HG02798 (cell line): ENCODE measurements around the gene PLD3.
A peak's percentile ranks its signal among the peaks of the same experiment; 100 is the strongest.
"Not testable (repeated sequence)": the region's sequence is repeated elsewhere in the genome, so short reads cannot be mapped to it uniquely, and the experiment has no call there.

Experiments
- ATAC-seq: cut with Tn5 transposase; IDR thresholded peaks from one replicate; pipeline ENCODE4 v1.9.1; 2021; ENCODE audit warnings: mild to moderate bottlenecking; ENCODE audit not compliant: unreplicated experiment, poor library complexity

Gene PLD3

DNA sequence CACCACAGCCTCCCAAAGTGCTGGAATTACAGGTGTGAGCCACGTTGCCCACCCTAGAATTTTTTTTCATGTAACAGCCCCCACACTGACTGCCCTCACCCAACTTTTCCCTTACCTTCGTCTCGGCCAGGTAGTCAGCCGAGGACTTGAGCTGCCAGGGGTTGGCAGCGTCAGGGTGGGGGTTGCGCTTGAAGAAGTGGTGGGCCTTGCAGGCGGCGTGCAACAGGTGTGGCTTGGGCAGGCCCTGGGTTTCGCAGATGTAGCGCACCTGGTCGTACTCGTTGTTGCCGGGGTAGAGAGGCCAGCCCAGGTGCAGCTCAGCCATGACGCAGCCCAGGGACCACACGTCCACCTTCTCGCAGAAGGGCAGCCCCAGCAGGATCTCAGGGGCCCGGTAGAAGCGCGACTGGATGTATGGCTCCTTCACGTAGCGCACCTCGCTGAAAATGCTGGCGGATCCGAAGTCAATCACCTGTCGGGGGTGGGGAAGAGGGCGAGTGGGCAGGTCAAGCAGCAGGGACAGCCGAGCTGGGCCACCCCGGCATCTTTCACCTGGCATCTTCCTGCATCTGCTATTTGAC is 35.3 kb downstream of the PLD3 start:
- ATAC-seq, result no peak

DNA sequence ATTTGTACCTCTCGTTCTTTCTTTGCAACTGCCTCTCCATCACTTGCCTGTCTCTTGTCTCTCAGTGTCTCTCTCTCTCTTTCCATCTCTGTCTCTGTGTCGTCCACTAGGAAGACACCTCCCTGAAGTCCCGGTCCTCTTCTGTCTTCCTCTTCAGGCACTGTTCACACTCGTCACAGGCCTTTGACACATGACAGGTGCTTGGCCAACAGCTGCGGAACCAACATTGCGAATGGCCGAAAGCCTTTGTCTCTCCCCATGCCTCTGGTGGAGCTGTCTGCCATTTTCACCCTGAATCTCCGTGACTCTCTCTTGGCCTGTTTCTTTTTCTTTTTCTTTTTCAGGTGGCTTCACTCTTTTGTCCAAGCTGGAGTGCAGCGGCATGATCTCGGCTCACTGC is 38.7 kb downstream of the PLD3 start:
- ATAC-seq, result no peak

DNA sequence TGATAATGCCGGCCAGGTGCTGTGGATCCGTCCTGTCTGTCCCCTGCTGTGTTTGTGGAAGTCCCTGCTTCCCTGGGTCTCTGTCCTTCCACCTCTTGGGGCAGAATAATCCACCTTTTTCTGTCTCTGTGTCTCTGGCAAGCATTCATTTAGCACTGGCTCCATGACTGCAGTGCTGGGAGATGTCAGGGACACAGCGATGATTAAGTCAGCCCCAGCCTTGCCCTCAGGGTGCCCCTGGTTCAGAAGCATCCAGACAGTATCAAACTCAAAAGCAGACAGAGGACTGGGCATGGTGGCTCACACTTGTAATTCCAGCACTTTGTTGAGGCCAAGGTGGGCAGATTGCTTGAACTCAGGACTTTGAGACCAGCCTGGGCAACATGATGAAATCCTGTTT is 40.0 kb downstream of the PLD3 start:
- ATAC-seq, result no peak

DNA sequence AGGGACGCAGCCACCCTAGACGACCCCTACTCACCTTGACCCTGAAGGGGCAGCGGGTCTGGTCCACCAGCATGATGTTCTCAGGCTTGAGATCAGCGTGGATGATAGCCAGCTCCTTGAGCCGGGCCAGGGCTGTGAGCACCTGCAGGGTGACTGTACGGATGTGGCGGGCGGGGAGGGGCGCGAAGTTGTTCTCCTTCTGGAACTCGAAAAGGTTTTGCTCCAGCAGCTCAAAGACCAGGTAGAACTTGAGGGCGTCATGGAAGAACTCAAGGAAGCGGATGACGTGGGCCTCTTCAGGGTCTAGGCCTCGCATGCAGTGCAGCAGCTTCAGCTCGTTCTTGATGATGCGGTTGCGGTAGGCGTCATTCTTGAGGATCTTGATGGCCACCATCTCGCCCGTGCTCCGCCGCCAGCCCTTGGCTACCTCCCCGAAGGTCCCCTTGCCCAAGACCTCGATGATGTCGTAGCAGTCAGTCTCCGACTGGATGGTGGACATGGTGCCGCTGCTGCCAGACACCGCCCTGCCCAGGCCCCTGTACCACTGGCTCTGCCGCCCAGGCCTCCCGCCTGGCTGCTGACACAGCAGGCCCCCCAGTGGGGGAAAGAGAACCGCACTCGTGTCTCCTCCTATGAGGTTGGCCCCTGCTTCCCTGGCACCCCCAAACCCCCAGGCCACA is 41.0 kb downstream of the PLD3 start:
- no peak for ATAC-seq

DNA sequence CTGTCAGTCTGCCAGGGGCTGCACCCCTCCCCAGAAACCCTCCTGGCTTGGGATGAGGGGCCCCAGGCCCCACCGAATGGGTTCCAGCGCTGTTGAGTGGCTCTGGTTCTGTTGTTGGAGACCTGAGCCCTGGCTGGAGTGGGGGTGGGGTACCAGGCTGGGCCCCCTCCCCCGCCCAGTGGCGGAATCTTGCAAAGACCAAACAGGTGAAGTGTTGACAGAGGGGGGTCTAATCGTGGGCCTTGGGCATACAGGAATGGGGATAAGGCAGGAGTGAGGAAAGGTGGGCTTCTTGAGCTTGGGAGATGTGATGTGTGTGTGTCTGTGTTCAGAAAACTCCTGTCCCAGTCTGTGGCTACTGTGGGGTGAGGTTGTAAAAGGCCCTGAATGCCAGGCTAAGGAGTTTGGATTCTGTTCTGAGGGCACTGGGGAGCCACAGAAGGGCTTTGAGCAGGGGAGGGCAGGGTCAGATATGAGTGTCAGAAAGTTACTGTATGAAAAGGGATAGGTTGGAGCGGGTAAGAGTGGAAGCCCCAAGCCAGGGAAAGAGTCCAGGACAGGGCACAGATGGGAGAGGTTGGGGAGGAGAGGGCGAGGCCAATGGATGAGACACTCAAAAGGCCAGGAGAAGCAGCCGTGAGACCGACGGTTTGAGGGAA is 41.7 kb downstream of the PLD3 start, which contains the start of gene HIPK4:
TSS of gene HIPK4 (minus strand) at position 98 of the 659 bp plus-strand sequence. CDS start 279 bp downstream, outside the sequence.
- no peak for ATAC-seq

DNA sequence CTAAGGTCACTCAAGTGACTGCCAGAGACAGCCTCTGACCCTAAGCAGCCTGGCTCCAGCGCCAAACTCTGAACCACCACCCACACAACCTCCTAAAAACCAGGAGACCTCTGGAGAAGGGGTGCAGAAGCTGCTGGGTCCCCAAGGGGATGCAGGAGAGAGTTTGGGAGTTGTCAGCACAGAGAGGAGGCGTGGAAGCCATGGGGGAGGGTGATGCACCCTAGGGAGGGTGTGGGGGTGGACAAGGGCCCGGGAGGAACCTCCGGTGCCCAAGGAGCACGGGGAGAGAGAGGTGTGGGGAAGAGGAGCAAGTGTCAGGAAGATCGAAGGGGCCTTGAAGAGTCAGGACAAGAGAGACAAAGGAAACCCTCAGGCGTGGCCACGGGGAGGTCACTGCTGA is 43.6 kb downstream of the PLD3 start:
- no peak for ATAC-seq

DNA sequence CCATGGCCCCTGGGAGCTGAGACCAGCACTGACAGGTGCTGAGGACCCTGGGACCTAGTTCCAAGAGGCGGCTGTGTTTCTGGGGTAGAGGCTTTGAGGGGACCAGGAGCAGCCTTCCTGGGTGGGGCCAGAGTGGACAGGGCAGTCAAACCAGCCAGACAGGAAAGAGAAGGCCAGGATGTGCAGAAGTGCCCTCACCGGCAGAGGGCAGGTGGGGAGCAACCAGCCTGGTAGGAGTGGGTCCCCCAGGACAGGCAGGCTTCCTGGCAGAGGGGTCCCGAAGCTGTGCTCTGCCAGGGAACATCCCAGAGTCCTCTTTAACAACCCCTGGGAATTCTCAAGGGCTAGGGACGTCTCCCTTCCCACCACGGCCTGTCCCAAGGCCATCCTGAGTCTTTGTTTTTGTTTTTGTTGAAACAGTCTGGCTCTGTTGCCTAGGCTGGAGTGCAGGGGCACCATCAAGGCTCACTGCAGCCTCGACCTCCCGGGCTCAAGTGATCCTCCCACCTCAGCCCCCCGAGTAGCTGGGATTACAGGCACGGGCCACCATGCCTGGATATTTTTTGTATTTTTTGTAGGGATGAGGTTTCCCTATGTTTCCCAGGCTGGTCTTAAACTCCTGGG is 44.5 kb downstream of the PLD3 start:
- no peak for ATAC-seq

DNA sequence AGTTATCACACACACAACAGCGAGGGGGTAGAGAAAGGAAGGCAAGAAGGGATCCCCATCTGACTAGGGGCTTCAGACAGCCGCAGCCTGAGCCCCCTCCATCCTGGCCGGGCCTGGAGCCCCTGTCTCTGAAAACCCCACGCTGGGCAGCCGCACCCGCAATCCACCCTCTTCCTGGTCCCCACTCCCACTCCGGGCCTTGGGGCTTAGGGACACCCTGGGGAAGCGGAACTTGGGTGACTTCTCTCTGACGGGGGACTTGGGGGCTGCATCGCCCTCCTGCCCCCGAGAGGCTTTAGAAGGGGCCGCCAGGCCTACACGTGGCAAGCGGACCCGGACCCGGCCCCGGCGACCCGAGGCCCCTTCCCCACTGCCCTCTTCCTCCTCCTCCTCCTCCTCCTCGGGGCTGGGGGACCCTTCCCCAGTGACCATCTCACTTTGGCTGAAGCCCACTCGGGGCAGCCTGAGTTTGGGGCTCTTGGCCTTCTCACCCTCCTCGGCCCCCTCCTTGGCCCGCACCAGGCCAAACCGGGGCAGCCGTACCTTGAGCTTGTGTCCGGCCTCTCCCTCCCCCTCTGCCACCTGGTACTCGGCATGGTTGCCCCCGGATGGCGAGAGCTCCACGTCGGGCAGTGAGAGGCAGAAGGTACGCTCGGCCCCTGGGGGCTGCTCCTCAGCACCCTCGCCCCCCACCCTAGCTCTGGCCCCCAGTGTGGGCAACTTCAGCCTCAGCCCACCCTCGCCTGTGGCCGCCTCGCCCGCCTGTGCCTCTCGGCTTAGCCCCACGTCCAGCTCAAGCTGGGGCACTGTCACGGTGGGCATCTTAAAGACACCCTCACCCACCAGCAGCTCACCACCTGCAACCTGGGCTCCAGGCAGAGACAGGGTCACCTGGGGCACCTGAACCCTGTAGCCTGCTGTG is 45.7 kb downstream of the PLD3 start:
- ATAC-seq, result no peak

DNA sequence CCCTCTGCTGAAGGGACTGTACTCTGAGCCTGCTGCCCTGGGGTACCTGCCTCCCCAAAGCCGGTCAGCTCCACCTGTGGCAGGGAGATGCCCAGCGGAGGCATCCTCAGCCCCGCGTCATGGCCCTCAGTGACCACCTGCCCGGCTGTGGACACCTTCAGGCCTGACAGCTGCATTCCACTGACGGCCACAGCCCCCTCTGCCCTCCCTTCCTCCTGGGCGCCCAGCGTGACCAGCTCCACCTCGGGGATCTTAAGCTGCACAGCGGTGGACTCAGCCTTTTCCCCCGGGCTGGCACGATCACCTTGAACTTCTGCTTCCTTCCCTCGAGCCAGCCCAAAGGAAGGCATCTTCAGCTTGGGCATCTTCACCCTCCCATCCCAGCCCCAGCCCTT is 46.3 kb downstream of the PLD3 start:
- no peak for ATAC-seq

DNA sequence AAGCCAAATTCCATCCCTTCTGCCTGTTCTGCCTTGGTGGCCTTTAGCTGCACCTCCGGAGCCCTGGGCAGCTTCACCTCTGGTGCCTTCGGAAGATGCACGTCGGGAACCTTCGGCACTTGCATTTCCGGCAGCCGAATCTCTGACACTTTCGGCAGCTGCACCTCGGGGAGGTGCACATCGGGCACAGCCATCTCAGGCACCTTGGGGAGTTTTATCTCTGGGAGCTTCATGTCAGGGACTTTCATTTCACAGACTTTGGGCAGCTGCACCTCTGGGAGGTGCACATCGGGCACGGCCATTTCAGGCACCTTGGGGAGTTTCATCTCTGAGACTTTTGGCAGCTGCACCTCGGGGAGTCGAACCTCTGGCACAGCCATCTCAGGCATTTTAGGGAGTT is 47.5 kb downstream of the PLD3 start:
- ATAC-seq, result no peak

DNA sequence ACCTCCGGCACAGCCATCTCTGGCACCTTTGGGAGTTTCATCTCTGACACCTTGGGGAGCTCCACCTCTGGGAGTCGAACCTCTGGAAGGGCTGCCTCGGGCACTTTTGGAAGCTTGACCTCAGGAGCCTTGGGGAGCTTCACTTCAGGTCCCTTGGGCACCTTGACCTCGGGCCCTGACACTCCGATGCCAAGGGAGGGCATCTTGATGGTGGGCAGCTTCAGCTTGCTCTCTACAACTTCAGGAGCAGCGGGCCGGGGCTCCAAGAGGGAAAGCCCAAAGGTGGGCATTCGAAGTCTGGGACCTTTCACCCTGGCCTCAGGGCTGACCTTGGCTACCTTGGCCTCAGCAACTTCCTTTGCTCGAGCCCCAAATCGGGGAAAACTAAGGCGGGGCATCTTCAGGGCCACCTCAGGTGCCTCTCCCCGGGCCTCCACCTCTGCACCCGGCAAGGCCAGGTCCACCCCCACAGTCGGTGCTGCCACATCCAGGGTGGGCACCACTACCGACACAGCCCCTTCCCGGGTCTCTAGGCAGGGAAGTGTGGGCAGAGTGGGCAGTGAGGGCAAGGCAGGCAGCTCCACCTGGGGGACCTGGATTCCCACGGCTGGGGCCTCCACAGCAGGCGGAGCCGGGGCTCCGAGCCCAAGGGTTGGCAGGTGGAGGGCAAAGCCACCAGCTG is 48.5 kb downstream of the PLD3 start:
- no peak for ATAC-seq

DNA sequence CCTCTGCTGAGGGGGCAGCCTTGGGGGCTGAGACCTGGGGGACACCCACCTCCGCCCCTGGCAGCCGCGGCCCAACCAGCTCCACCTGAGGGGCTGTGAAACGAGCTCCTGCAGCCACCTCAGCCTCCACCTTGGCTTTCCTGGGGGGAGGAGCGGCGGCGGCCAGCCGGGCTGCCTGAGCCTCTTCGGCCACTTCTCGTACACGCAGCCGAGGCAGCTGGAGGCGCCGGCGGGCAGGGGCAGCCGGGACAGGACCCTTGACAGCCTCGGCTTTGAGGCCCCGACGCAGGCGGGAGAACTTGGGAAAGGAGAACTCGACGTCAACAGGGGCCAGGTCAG is 49.0 kb downstream of the PLD3 start:
- ATAC-seq, result no peak

DNA sequence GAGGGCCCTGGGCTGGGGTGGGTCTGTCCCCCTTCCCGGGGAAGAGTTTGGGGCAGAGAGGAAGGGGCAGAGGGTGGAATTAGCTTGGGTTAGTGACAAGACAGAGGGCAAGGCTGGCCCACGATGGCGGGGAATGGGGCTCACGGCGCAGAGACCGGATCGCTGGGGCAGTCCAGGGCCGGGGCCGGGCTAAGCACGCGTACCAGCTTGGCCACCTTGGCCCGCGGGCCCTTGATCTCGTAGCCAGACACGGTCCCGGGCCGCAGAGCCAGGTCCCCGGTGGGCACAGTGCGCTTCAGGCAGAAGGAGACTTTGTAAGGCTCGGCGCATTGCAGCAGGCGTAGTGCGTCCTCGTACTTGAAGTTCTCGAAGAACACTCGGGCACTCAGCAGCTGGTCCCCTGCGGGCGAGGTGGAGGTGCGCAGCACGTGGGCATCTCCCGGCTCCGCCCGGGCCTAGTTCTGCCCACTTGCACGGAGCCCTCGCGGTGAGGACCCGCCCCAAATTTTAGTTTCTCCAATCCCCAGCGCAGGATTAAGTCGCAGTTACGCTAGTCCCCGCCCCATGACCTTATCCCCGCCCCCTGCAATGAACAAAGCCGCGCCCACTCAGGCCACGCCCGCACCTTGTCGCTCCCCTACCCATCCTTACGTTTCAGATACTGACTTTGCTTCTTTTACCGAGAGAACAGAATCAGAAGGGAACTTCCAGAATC is 50.1 kb downstream of the PLD3 start:
- ATAC-seq, result no peak

DNA sequence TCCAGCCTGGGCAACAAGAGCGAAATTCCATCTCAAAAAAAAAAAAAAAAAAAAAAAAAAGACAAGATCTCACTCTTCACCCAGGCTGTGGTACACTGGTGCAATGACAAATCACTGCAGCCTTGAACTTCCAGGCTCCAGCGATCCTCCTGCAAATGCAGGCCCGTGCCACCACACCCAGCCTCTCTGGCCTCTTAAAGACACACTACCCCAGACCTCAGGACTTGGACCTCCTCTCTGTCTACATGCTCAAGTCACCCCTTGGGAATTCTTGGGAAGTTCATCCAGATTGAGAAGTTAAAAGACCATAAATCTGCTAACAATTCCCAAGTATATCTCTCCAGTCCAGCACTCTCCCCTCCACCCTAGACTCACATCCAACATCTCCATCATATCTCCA is 52.1 kb downstream of the PLD3 start:
- ATAC-seq, result no peak

DNA sequence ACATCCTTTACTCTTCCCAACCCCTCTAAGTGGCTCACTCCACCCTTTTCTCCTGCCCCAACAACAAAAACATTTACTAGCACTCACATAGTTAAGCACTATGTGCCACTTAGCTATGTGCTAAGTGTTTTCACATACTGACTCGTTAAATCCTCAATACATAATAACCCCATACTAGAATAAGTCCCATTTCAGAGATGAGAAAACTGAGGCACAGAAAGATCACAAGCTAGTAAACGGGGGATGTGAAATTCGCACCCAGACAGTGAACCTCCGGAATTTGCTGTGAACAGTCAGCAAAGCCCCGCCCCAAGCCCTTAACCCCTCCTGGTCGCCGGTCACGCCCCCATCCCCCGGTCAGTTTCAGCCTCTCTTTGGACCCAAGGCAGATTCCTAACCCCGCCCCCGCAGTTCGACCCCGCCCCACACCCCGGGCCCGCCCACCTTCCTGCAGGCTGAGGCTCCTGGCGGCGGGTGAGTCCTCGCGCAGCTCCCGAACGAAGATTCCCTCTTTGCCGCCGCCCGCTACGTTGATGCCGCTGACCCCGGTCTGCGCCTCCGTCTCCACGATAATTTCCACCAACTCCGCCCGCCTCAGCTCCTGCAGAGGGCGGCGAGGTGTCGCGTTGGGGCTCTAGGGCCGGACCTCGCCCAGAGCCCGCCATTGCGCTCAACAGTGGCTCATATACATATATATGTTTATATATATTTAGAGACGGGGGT is 54.9 kb downstream of the PLD3 start:
- ATAC-seq, result peak; percentile 69

DNA sequence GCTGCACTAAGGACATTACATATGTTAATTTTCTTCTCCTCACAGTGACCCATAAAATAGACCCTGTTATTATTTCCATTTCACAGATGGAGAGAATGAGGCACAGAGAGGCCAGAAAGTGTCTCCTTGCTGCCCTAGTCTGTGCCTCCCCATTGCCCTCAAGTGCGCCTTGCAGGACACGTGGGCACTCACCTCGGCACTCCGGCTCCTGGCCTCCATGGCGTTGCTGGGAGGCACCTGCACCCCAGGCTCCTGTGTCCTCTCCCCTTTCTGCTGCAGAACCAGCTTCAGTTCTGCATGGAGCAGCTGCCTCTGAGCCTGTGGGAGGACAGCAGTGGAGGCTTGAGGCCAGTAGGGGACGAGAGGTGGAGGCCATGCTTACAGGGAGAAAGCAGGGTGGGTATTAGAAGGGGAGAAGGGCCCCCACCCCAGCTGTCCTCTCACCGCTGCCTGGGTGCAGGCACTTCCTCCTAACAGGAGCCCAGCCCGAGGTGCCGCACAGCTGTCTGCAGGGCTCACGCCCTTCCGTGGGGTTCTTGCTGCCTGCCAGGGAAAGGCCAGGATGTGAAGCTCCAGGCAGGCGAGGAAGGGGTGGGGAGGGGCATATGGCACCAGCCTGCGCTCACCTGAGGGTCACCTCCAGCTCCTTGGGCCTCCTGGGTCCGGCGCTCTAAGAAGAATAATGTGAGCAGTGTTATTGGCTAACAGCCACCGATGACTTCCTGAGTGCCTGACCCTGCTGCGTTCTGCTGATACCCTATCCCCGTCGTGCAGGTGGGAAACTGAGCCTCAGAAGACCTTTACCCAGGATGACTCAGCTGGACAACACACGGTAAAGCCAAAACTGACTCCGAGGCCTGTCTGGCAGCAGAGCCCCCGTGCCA is 59.5 kb downstream of the PLD3 start:
- no peak for ATAC-seq

DNA sequence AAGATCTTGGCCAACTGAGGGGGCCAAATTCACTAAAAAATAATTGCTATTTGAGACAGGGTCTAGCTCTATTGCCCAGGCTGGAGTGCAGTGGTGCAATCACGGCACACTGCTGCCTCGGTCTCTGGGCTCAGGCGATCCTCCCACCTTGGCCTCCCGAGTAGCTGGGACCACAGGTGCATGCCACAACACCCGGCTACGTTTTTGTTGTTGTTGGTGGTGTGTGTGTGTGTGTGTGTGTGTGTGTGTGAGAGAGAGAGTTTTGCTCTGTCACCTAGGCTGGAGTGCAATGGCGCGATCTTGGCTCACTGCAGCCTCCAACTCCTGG is 60.1 kb downstream of the PLD3 start:
- not testable (repeated sequence) for ATAC-seq

DNA sequence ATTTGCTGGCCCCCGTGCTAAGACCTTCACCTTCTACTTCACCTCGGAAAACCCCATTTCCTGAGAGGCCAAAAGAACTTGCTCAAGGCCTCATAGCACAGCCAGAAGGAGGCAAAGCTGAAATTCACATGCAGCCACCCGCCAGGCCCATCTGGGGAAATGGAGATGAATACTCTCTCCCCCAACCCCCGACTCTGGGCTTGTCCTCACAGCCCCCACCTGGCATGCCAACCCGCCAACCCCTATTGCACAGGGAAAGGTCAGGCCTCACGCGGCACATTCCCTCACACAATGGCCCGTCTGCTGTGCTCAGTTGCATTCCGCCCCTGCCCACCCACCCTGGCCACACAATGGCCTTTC is 61.5 kb downstream of the PLD3 start:
- ATAC-seq, result no peak
